Stimulated activated naive CD8-positive, alpha-beta T cell treated with anti-CD3 and anti-CD28 coated beads, Interleukin-15, amount 100 ng/mL, for 72 hours (primary cell): ENCODE results near the gene RAD23B.

Experiments
- ATAC-seq: fragments of 150-1000 bp; cut with Tn5 transposase; 2 replicates; pipeline ENCODE4 v1.10.0; 2021; ENCODE audit warnings: mild to moderate bottlenecking, moderate library complexity
- DNase-seq, 2 donors: peaks; one replicate each; pipeline ENCODE4 v3.0.0; 2021 to 2022
- H3K27ac Mint-ChIP-seq, 2 donors: one replicate each; pipeline ENCODE4 v1.8.0; 2022; ENCODE audit warnings: mild to moderate bottlenecking in 2 of 2, mixed read lengths in 2 of 2, moderate library complexity in 2 of 2
- H3K27me3 Mint-ChIP-seq: one replicate; pipeline ENCODE4 v1.8.0; 2022; ENCODE audit warnings: mixed read lengths
- H3K4me1 Mint-ChIP-seq: one replicate; pipeline ENCODE4 v1.8.0; 2022; ENCODE audit warnings: mild to moderate bottlenecking, mixed read lengths
- H3K4me3 Mint-ChIP-seq, 2 donors: one replicate each; pipeline ENCODE4 v1.8.0; 2022; ENCODE audit warnings: mild to moderate bottlenecking in 2 of 2, mixed read lengths in 2 of 2, moderate library complexity in 1 of 2
- H3K9me3 Mint-ChIP-seq, 2 donors: one replicate each; pipeline ENCODE4 v1.8.0; 2022; ENCODE audit warnings: mixed read lengths in 2 of 2

The RAD23B gene

DNA sequence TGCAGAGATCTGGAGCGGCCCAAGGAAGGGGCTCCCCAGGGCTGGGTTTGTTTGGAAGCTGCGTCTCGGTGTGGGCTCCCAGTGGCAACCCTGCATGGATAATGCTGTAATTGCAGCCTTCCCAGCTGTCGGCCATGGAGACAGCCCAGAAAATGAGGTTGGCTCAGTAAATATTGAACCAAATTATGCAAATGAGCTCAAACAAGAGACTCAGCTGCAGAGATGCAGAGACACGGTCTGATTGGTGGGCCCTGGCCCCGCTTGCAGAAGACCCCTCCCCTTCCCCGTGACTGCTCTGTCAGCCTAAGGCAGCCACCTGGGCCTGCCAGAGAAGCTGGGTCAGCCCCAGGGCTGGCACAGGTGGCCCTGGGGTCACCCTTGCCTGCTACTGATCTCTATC, 75.9 kb downstream of the RAD23B start:
- Mint-ChIP-seq H3K4me3 (no peak overlapping the region), H3K4me1 (peaks cover 9% of the 10 kb centered on the region), H3K27me3 (peaks cover 20% of the 10 kb centered on the region), H3K9me3 (no peaks in the 10 kb centered on the region), H3K27ac (no peak overlapping the region)
- DNase-seq (no peak), ATAC-seq (no peak)

DNA sequence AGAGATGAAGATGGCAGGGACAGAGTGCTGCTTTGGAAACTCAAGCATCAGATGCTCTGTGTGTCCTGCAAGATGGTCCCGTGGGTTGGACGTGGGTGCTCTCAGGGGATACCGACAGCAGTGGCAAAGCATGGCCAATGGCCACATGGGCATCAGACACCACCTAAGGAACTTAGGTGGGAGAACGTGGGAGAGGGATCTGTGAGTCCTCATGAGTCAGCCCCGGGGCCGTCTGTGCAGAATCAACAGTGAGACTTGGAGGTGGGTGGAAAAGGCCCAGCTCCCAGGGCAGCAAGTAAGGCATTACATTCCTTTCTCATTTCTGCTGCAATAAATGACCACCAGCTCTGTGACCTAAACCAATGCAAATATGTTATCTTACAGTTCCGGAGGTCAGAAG, 77.0 kb downstream of the RAD23B start:
- Mint-ChIP-seq H3K27ac (no peak overlapping the region), H3K9me3 (no peaks in the 10 kb centered on the region), H3K4me3 (no peak overlapping the region), H3K27me3 (peaks cover 20% of the 10 kb centered on the region), H3K4me1 (peaks cover 9% of the 10 kb centered on the region)
- ATAC-seq (no peak), DNase-seq (no peak)

DNA sequence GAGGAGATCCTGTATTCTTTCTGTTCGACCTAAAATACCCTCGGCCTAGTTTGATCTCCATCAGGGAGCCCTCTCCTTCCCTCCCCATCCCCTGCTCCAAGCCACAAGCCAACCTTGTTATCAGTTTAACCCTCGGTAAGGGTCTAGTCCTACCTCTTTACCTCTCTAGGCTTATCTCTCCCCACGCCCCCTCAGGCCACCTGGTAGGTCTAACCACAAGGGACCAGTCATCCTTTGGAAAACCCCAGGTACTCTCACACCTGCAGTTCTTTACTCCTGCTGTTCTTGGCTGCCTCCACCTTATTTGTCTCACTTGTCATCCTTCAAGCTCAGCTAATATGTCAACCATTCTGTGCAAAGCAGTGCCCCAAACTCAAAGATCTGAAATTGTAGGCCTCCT, 78.7 kb downstream of the RAD23B start:
- H3K27me3 Mint-ChIP-seq = peaks cover 21% of the 10 kb centered on the region
- H3K27ac Mint-ChIP-seq = peak overlapping the region in 1 of 2 donors; percentile 75
- ATAC-seq (no peak), DNase-seq (no peak)
- H3K4me3 Mint-ChIP-seq = no peak overlapping the region
- H3K4me1 Mint-ChIP-seq = peaks cover 9% of the 10 kb centered on the region
- H3K9me3 Mint-ChIP-seq = no peaks in the 10 kb centered on the region

DNA sequence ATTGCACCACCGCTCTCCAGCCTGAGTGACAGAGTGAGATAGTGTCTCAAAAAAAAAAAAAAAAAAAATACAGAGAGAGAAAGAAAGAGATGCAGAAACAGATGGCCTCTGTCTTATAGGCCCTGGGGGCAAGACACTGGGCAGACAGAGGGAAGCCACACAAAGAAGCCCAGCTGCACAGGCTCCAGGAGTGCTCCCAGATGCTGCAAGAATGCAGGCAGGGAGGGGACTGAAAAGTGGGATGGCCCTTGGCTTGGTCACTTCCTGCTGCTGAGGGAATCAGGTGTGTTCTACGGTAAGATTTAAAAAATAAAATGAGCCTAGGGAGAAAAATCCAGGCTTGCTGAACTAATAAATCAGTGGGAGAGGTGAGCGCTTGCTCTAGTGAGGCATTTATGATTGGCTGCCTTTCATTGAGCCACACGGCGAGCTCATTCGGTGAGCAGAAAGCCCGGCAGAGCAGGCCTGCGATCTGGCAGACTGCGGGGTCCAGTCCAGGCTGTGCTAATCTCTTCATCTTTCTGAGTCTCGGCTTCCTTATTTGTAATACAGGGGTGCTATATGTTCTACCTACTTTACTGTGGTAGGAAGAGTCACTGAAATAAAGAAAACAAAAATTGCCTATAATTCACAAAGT, 80.6 kb downstream of the RAD23B start:
- no peak for DNase-seq
- H3K4me1 Mint-ChIP-seq = peaks cover 9% of the 10 kb centered on the region
- no peak overlapping the region for H3K27ac Mint-ChIP-seq
- no peak for ATAC-seq
- no peak overlapping the region for H3K4me3 Mint-ChIP-seq
- no peaks in the 10 kb centered on the region for H3K9me3 Mint-ChIP-seq
- H3K27me3 Mint-ChIP-seq = peaks cover 26% of the 10 kb centered on the region

DNA sequence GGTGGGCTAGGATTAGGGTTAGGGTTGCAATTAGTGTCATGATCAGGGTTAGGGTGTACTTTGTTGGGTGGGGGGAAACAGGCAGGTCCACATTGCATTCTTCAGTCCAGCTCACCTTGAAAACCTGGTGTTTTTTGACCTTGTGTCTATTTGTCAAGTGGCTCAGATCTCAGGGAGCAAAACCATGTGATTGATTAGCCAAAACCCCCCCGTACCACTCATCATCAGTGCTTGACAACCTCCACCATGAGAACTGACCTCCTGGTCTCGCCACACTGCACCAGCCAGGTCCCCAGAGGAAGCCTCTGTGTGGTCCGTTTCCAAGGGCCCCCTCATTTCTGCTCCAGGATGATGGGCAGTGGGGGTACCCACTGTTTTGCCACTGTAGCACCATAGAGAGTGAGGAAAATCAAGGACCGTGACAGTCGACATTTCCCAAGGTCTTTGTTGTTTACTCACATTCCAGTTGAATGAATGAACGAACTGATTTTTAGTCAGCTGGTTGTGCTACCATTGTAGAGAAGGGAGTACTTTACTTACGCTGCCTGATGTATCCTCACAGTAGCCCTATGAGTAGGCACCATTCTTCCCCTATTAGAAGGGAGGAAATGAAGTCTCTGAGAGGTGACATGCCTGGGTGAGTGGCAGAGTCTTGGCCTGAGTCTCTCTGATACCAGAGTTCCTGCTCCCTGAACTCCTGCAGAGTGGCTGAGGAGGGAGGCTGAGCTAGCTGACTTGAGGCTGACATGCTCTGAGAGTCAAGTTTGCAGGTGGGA, 84.8 kb downstream of the RAD23B start:
- no peak for DNase-seq
- Mint-ChIP-seq H3K4me3 (no peak overlapping the region), H3K27me3 (peaks cover 28% of the 10 kb centered on the region), H3K4me1 (no peaks in the 10 kb centered on the region), H3K27ac (no peak overlapping the region), H3K9me3 (no peaks in the 10 kb centered on the region)
- no peak for ATAC-seq

DNA sequence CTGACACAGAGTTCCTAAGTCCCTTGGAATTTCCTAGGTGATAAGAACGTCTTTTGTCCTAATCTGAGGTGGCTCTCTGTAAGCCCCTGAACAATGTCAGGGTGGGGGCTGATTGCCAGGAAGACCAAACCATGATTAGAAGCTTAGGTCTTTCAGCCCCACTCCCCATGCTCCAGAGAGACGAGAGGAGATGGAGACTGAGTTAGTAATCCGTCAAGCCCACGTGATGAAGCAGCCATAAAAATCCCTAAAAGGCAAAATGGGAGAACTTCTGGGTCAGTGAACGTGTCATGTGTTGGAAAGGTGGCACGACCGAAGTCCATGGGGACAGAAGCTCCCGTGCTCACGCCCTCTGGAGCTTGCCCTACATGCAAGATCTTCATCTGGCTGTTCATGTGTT, 85.6 kb downstream of the RAD23B start:
- DNase-seq = no peak
- H3K4me1 Mint-ChIP-seq = no peaks in the 10 kb centered on the region
- no peak for ATAC-seq
- peaks cover 28% of the 10 kb centered on the region for H3K27me3 Mint-ChIP-seq
- no peaks in the 10 kb centered on the region for H3K9me3 Mint-ChIP-seq
- H3K4me3 Mint-ChIP-seq = no peak overlapping the region
- no peak overlapping the region for H3K27ac Mint-ChIP-seq

DNA sequence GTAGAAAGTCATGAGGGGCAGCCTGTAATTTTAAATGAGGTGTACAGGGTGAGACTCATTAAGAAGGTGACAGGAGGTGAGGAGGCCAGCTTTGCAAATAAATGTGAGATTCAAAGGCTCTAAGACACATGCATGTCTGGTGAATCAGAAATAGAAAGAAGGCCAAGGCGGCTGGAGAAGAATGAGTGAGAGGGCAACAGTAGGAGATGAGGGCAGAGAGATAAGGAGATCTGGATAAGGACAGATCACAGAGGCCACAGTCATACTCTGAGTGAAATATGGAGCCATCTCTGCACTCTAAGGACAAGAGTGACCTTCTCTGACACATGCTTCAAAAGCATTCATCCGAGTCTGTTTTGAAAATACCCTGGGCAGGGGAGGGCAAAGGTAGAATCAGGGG, 90.7 kb downstream of the RAD23B start:
- Mint-ChIP-seq H3K4me3 (no peak overlapping the region), H3K27me3 (peaks cover 11% of the 10 kb centered on the region), H3K9me3 (no peaks in the 10 kb centered on the region), H3K4me1 (no peaks in the 10 kb centered on the region), H3K27ac (no peak overlapping the region)
- no peak for DNase-seq
- ATAC-seq = no peak

DNA sequence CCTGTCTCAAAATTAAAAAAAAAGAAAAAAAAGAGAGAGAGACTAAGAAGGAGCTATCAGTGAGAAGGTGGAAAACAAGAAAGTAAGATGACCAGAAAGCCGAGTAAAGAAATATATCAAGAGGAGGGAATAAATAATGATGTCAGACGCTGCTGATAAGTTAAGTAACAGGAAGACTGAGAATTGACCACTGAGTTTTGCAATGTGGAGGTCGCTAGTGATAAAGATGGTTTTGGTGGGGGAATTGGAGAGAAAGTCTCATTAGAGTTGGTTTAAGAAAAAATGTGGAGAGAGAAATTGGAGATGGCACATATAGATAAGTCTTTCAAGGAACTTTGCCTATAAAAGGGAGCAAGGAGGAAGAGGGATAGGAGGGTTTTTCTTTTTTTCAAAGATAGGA, 91.9 kb downstream of the RAD23B start:
- no peak overlapping the region for H3K4me3 Mint-ChIP-seq
- no peaks in the 10 kb centered on the region for H3K4me1 Mint-ChIP-seq
- no peaks in the 10 kb centered on the region for H3K9me3 Mint-ChIP-seq
- ATAC-seq (no peak), DNase-seq (no peak)
- peaks cover 5% of the 10 kb centered on the region for H3K27me3 Mint-ChIP-seq
- H3K27ac Mint-ChIP-seq = no peak overlapping the region

DNA sequence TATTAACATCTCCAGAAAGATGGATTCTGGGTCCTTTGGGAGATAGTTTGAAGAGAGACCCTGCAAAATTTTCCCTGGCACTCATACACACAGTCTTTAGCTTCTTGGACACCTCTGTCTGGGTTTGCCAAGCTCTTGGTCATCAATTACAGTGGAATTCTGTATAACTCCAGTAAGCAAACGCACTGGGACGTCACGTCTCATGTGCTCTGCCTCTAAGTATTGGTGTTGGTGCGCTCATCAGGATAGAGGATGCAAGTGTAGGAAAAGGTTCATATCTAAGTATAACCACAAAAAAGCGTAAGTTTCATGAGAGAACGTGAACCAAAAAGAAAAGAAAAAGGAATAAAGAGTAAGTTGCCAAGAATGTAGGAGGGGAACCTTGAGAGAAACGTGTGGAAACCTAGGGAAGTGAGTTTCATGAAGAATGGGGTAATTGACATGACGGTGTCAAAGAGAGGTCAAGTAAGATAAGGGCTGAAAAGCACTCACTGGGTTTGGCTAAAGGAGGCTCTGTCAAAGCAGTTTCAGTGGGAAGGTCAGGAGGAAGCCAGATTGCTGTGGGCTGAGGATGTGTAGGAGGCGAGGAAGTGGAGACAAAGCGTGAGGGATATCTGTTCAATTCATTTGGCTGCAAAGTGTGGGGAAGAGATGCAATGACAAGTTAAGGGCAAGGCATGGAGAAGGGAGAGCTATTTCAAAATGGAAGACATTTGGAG, 92.7 kb downstream of the RAD23B start:
- no peak overlapping the region for H3K27ac Mint-ChIP-seq
- H3K9me3 Mint-ChIP-seq = no peaks in the 10 kb centered on the region
- no peak for DNase-seq

DNA sequence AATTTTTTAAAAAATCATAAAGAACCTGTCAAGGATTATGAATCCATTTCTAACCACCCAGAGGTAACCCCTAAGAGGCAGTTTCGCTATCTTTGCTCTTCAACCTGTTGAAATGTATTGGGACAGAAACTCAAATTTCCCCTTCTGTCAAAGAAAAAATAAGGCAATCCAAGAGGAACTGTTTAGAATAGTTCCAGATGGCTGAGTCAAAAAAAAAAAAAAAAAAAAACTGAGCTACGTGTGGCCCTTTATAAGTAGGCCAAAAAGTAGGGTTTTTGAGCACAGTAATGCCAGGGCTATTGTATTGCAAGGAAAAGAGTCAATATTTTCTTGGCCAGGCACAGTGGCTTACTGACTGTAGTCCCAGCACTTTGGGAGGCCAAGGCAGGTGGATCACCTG, 94.9 kb downstream of the RAD23B start:
- Mint-ChIP-seq H3K27me3 (no peaks in the 10 kb centered on the region), H3K4me3 (no peak overlapping the region), H3K4me1 (no peaks in the 10 kb centered on the region), H3K9me3 (no peaks in the 10 kb centered on the region), H3K27ac (no peak overlapping the region)
- ATAC-seq (no peak), DNase-seq (no peak)

More for the DNA sequence above, 92.7 kb downstream of the RAD23B start:
- Mint-ChIP-seq H3K4me3 (no peak overlapping the region), H3K4me1 (no peaks in the 10 kb centered on the region), H3K27me3 (peaks cover 3% of the 10 kb centered on the region)
- no peak for ATAC-seq
